GM23248 (cell line): Measurements from ENCODE around the gene PANK4. TPM values are rescaled to one million over a fixed set of nuclear protein-coding genes. Genes with fewer than 3 reads are reported as not detected.
A peak's percentile ranks its signal among the peaks of the same experiment; 100 is the strongest.

Experiments used
- DNase-seq: peaks from one replicate; pipeline ENCODE4 v3.0.0-alpha.2; 2015
- H2AFZ ChIP-seq: fragments of 200-600 bp; sonication (generic); 2 replicates; pipeline ENCODE4 v1.6.1; 2016; ENCODE audit warnings: antibody characterized with exemption
- H3F3A ChIP-seq: fragments of 200-600 bp; sonication (generic); 2 replicates; pipeline ENCODE4 v1.6.1; 2016; ENCODE audit warnings: mild to moderate bottlenecking, antibody characterized with exemption, mixed run types; ENCODE audit not compliant: insufficient read depth
- H3K27ac ChIP-seq: fragments of 200-600 bp; sonication (generic); 2 replicates; pipeline ENCODE4 v1.5.1; 2016; ENCODE audit warnings: mild to moderate bottlenecking
- H3K27me3 ChIP-seq: fragments of 200-600 bp; sonication (generic); replicated peaks from 2 replicates; pipeline ENCODE4 v1.6.1; 2016; ENCODE audit warnings: mild to moderate bottlenecking; ENCODE audit not compliant: insufficient read depth
- H3K36me3 ChIP-seq: fragments of 200-600 bp; sonication (generic); 2 replicates; pipeline ENCODE4 v1.6.1; 2016; ENCODE audit warnings: low read depth, mild to moderate bottlenecking
- H3K4me1 ChIP-seq: fragments of 200-600 bp; sonication (generic); 2 replicates; pipeline ENCODE4 v1.6.1; 2016; ENCODE audit warnings: mild to moderate bottlenecking; ENCODE audit not compliant: insufficient read depth
- H3K4me2 ChIP-seq: fragments of 200-600 bp; sonication (generic); one replicate; pipeline ENCODE4 v1.6.1; 2016; ENCODE audit warnings: mild to moderate bottlenecking; ENCODE audit not compliant: unreplicated experiment
- H3K4me3 ChIP-seq: fragments of 200-600 bp; sonication (generic); 2 replicates; pipeline ENCODE4 v1.5.1; 2016; ENCODE audit warnings: mild to moderate bottlenecking
- H3K79me2 ChIP-seq: fragments of 200-600 bp; sonication (generic); 2 replicates; pipeline ENCODE4 v1.6.1; 2016; ENCODE audit warnings: mild to moderate bottlenecking; ENCODE audit not compliant: insufficient read depth
- H3K9ac ChIP-seq: fragments of 200-600 bp; sonication (generic); 2 replicates; pipeline ENCODE4 v1.6.1; 2016; ENCODE audit warnings: mild to moderate bottlenecking
- H3K9me2 ChIP-seq: fragments of 200-600 bp; sonication (generic); 2 replicates; pipeline ENCODE4 v1.6.1; 2016; ENCODE audit warnings: mixed run types, mild to moderate bottlenecking, moderate library complexity; ENCODE audit not compliant: insufficient read depth
- H3K9me3 ChIP-seq: fragments of 200-600 bp; sonication (generic); one replicate; pipeline ENCODE4 v1.6.1; 2017; ENCODE audit warnings: low read depth
- H4K20me1 ChIP-seq: fragments of 200-600 bp; sonication (generic); 2 replicates; pipeline ENCODE4 v1.6.0; 2016; ENCODE audit not compliant: insufficient read depth
- EZH2 ChIP-seq: fragments of 200-600 bp; sonication (generic); IDR thresholded peaks from 2 replicates; pipeline ENCODE4 v1.6.1; 2018; ENCODE audit warnings: antibody characterized with exemption, mild to moderate bottlenecking; ENCODE audit not compliant: insufficient read depth, poor library complexity, severe bottlenecking
- EZH2phosphoT487 ChIP-seq: fragments of 200-600 bp; sonication (generic); IDR thresholded peaks from 2 replicates; pipeline ENCODE4 v1.6.1; 2018; ENCODE audit warnings: antibody characterized with exemption, moderate library complexity, mild to moderate bottlenecking, low read depth; ENCODE audit not compliant: insufficient read depth
- WGBS, 2 experiments: methylation state at CpG; one replicate each; pipeline ENCODE4 v1.1.6; 2015 to 2017; ENCODE audit warnings: low lambda C conversion rate in 2 of 2, low coverage in 1 of 2; ENCODE audit errors: missing lambda C conversion rate in 2 of 2; 5-methylcytosine and 5-hydroxymethylcytosine counted together
- in situ Hi-C: fragments of 300-500 bp; cut with MboI; formaldehyde crosslinking; loops from 2 replicates; pipeline ENCODE4 v1.15.0; 2020
- polyA plus RNA-seq: library from polyadenylated mRNA; unstranded; fragments of >200 nt; fragmentation: Nextera tagmentation; extraction: Ambion mirVana; gene quantifications from 2 replicates; pipeline ENCODE4 v1.2.1, GENCODE V29; 2016
- total RNA-seq: library from RNA; depleted of rRNA; stranded (reverse); fragments of >200 nt; shearing (Covaris generic); gene quantifications from 2 replicates; pipeline ENCODE4 v1.2.3, GENCODE V29; 2014

Gene PANK4
- total and polyA plus RNA-seq, 2 experiments from 2014 or later: 15.5 to 29.7 TPM

- H3F3A ChIP-seq: no peaks in the 10 kb centered on the region
- H3K4me3 ChIP-seq: no peak overlapping the region
- no peaks in the 10 kb centered on the region for H3K4me1 ChIP-seq
- no peaks in the 10 kb centered on the region for H4K20me1 ChIP-seq
- TF ChIP-seq EZH2phosphoT487: no peak
- TF ChIP-seq EZH2: no peak
- DNase-seq: no peak
- in situ Hi-C loops: no loop called here
- no peaks in the 10 kb centered on the region for H3K79me2 ChIP-seq
- 8 to 12% methylated on average over 25 to 27 of the region's 27 CpGs for WGBS, 2 experiments
- H2AFZ ChIP-seq: no peak overlapping the region
- H3K9me2 ChIP-seq: no peaks in the 10 kb centered on the region
- H3K27me3 ChIP-seq: peaks cover 19% of the 10 kb centered on the region; the same call in 1 of the 2 replicates
- H3K27ac ChIP-seq: no peak overlapping the region
- no peak overlapping the region for H3K4me2 ChIP-seq
- H3K36me3 ChIP-seq: no peaks in the 10 kb centered on the region
- no peak overlapping the region for H3K9ac ChIP-seq
- no peaks in the 10 kb centered on the region for H3K9me3 ChIP-seq
Observed at GRCh38 chr1:2470290-2471158, 55.9 kb downstream of the PANK4 start.

GRCh38 chr1:2469103-2469940 is 57.1 kb downstream of the PANK4 start:
- 39 to 42% methylated on average over 19 to 24 of the region's 25 CpGs for WGBS, 2 experiments
- Histone ChIP-seq H3K36me3 (no peaks in the 10 kb centered on the region), H3K79me2 (no peaks in the 10 kb centered on the region), H2AFZ (no peak overlapping the region), H3K4me2 (no peak overlapping the region), H3K9ac (no peak overlapping the region), H3F3A (no peaks in the 10 kb centered on the region), H3K9me2 (no peaks in the 10 kb centered on the region), H3K9me3 (no peaks in the 10 kb centered on the region), H3K27me3 (peaks cover 29% of the 10 kb centered on the region), H3K27ac (no peak overlapping the region), H3K4me1 (no peaks in the 10 kb centered on the region), H4K20me1 (no peaks in the 10 kb centered on the region), H3K4me3 (no peak overlapping the region)
- in situ Hi-C loops: no loop called here
- DNase-seq: no peak
- TF ChIP-seq EZH2 (no peak), EZH2phosphoT487 (no peak)

- peaks cover 37% of the 10 kb centered on the region for H3K27me3 ChIP-seq
- H3K27ac ChIP-seq: no peak overlapping the region
- no peak overlapping the region for H3K9ac ChIP-seq
- no peaks in the 10 kb centered on the region for H4K20me1 ChIP-seq
- no peak for DNase-seq
- no peak for TF ChIP-seq EZH2phosphoT487
- TF ChIP-seq EZH2: no peak
- H3K79me2 ChIP-seq: no peaks in the 10 kb centered on the region
- H3K36me3 ChIP-seq: no peaks in the 10 kb centered on the region
- H3K4me1 ChIP-seq: no peaks in the 10 kb centered on the region
- 57 to 71% methylated on average over 10 of the region's 10 CpGs for WGBS, 2 experiments
- in situ Hi-C loops: no loop called here
- no peaks in the 10 kb centered on the region for H3K9me2 ChIP-seq
- no peak overlapping the region for H3K4me2 ChIP-seq
- H3K4me3 ChIP-seq: no peak overlapping the region
- no peaks in the 10 kb centered on the region for H3K9me3 ChIP-seq
- no peaks in the 10 kb centered on the region for H3F3A ChIP-seq
- H2AFZ ChIP-seq: no peak overlapping the region
Observed at GRCh38 chr1:2468540-2468939, 57.9 kb downstream of the PANK4 start.

GRCh38 chr1:2468041-2468472 is 58.3 kb downstream of the PANK4 start:
- Histone ChIP-seq H3K4me1 (no peaks in the 10 kb centered on the region), H3K9me2 (no peaks in the 10 kb centered on the region), H2AFZ (no peak overlapping the region), H3K27me3 (peaks cover 39% of the 10 kb centered on the region), H3K27ac (no peak overlapping the region), H3K9ac (no peak overlapping the region), H3F3A (no peaks in the 10 kb centered on the region), H3K9me3 (no peaks in the 10 kb centered on the region), H4K20me1 (no peaks in the 10 kb centered on the region), H3K4me2 (no peak overlapping the region), H3K79me2 (no peaks in the 10 kb centered on the region), H3K36me3 (no peaks in the 10 kb centered on the region), H3K4me3 (no peak overlapping the region)
- TF ChIP-seq EZH2 (no peak), EZH2phosphoT487 (no peak)
- WGBS, 2 experiments: 20 to 26% methylated on average over 11 to 13 of the region's 14 CpGs
- DNase-seq: peak; percentile 51
- in situ Hi-C loops: no loop called here
